ENCODE results near the gene TEX28.
A peak's percentile ranks its signal among the peaks of the same experiment; 100 is the strongest.
"Not testable (repeated sequence)": the region's sequence is repeated elsewhere in the genome, so short reads cannot be mapped to it uniquely, and the experiment has no call there.

The TEX28 gene

GRCh38 chrX:154294791-154295574 is at the start of gene TEX28:
TSS of gene TEX28 (minus strand) at chrX:154295124. CDS start at chrX:154292117, 3,007 bp downstream.
- no peak for DNase-seq

- DNase-seq = not testable (repeated sequence)
These were observed 48.7 kb upstream of the TEX28 start for GRCh38 chrX:154343620-154344019.

- DNase-seq = not testable (repeated sequence)
These were observed 48.1 kb upstream of the TEX28 start for GRCh38 chrX:154343063-154343462.

- not testable (repeated sequence) for DNase-seq
These were observed 46.7 kb upstream of the TEX28 start for GRCh38 chrX:154341399-154342298.

- DNase-seq = no peak
These were observed 39.6 kb upstream of the TEX28 start for GRCh38 chrX:154334496-154334895.

GRCh38 chrX:154333837-154334271 is 38.9 kb upstream of the TEX28 start:
- DNase-seq = no peak

GRCh38 chrX:154333116-154333515 is 38.2 kb upstream of the TEX28 start:
- DNase-seq = no peak

- no peak for DNase-seq
These were observed 37.6 kb upstream of the TEX28 start for GRCh38 chrX:154332561-154332960.

GRCh38 chrX:154329294-154329693 is 34.4 kb upstream of the TEX28 start:
- no peak for DNase-seq

GRCh38 chrX:154328646-154329045 is 33.7 kb upstream of the TEX28 start:
- no peak for DNase-seq

- no peak for DNase-seq
These were observed 32.3 kb upstream of the TEX28 start for GRCh38 chrX:154327038-154327820.

GRCh38 chrX:154325541-154325940 is 30.6 kb upstream of the TEX28 start:
- no peak for DNase-seq

GRCh38 chrX:154323537-154323936 is 28.6 kb upstream of the TEX28 start:
- DNase-seq = no peak

- no peak for DNase-seq
These were observed 28.0 kb upstream of the TEX28 start for GRCh38 chrX:154322890-154323289.

- DNase-seq = no peak
These were observed 26.7 kb upstream of the TEX28 start for GRCh38 chrX:154321594-154321993.

- no peak for DNase-seq
These were observed 26.2 kb upstream of the TEX28 start for GRCh38 chrX:154321152-154321551.

- no peak for DNase-seq
These were observed 25.5 kb upstream of the TEX28 start for GRCh38 chrX:154320406-154320805.

GRCh38 chrX:154317391-154317995 is 22.6 kb upstream of the TEX28 start:
- DNase-seq = peak; percentile 24

- no peak for DNase-seq
These were observed 20.5 kb upstream of the TEX28 start for GRCh38 chrX:154315416-154315815.

GRCh38 chrX:154313147-154313546 is 18.2 kb upstream of the TEX28 start:
- DNase-seq = no peak

- DNase-seq = no peak
These were observed 17.2 kb upstream of the TEX28 start for GRCh38 chrX:154312116-154312515.

All from retina (tissue), 1 donor.